ENCODE measurements around the gene TCF7L1.
"Not testable (repeated sequence)": the region's sequence is repeated elsewhere in the genome, so short reads cannot be mapped to it uniquely, and the experiment has no call there.

Gene TCF7L1

DNA sequence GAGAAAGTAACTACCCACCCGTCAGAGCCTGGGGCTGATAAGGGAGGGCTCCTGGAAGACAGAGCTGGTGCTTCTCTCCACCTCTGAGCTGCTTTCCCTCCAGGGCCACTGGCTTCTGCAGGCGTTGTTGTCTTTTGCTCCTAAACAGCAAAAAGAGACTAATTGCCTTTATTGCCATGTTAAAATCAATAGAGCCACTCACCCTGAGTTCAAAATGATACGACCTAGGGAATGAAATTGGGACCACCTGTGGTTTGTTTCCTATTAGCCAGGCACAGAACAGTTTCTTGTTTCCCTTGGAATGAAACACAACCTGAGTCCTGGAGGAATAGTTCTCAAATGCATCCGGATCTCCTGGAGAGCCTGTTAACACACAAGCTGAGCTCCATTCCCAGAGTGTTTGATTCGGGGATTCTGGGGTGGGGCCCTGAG lies 45.8 kb downstream of the TCF7L1 start:
- no peak overlapping the region for H3K4me3 ChIP-seq (ENCODE audit: low read depth, low read length)
- no peak for DNase-seq (ENCODE audit: low read depth)

DNA sequence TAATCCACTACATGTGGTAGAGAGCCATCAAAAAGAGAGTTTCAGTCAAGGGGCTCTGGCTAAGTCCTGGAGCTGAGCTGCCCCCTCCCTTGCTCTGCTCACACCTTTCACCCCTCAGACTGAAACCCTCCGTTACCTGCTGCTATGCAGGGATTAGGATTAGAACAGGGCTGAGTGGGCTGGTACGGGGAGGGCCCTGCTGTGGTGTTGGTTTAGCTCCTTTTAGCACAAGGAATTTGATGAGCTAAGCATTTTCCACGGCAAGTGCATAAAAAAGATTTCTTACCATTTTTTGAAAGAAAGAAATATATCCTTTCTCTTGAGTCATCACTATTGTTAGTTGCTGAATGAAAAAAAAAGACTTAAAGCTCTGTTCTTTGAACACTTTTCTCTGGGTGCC lies 46.3 kb downstream of the TCF7L1 start:
- H3K4me3 ChIP-seq (ENCODE audit: low read depth, low read length) = no peak overlapping the region
- DNase-seq (ENCODE audit: low read depth) = no peak

DNA sequence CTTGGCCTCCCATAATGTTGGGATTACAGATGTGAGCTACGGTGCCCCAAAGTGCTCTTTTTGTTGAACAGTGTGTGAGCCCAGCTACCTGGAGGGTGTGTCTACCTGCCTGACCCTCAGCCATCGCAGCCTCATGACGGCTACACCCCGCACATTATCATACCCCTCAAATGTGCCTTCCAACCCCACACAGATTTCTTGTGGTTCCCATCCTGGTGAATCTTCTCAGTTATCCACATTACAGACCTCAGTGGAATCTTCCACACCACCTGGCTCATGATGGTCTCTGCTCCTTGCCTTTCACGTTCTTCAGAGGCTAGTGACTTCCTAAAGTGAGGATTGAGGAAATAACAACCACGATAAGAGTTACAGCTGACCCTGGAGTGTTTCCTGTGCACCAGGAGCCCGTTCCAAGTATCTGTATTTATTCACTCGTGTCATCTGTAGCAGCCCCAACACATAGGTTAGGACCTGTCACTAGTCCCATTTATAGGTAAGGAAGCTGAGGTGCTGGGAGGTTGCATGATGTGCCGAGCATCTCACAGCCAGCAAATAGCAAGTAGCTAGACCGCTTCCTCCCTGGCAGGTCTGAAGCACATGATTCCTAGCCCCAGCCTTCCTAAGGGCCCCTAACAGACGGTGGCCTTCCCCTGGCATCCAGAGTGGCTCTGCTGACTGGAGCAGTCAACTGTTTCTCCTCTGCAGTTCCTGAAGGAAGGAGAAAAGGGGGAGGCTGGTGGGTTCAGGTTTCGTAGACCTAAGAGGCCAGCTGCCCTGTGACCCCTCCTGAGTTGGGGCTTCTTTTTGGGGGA lies 47.3 kb downstream of the TCF7L1 start:
- no peak overlapping the region for H3K4me3 ChIP-seq (ENCODE audit: low read depth, low read length)
- no peak for DNase-seq (ENCODE audit: low read depth)

DNA sequence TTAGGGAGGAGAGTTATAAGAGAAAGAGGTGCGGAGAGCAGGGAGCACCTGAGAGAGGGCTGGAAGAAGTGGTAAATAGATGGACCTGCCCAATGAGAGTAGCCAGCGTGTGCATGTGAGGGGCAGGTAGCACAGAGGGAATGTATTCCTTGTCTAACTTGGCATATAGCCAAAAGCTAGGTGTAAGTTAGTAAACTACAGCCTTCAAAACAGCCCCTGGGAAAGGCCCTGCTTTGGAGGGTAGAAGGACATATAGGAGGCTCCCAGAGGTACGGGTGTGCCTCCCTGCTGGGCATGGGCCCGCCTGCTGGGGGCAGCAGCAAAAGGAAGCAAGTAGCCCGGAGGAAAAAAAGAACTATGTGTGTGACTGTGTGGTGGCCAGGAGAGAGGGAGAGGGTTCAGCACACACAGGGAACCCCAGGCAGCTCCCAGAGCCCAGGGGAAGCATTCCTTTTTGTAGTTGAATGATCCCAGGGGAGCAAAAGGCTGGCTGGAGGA lies 48.0 kb downstream of the TCF7L1 start:
- H3K4me3 ChIP-seq (ENCODE audit: low read depth, low read length) = no peak overlapping the region
- no peak for DNase-seq (ENCODE audit: low read depth)

DNA sequence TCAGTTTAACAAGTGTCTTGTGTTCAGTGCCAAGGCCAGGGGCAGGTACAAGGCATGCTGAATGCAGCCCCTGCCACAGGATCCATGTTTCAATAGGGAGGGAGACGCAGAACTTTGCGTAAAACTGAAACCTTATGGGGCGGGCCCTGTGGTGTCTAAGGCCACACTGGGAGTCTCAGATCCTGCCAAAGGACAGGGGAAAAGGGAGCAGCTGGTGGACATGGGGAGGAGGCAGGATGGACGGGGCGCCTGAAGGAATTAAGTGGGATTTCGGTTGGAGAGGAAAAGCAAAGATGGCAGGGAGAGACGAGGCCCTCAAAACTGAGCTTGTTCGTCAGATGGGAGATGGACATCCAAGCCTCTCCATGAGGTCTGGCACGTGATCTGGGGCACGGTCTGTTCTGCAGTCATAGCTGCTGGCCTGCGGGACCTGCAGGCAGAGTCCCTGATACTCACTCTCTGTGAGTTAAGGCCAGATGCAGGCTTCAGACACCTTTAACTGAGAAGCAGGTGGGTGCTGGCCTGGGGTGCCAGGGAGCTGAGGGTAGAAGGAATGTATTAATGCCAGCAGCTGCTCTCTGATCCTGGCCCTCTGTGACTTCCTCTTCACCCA lies 48.8 kb downstream of the TCF7L1 start:
- no peak overlapping the region for H3K4me3 ChIP-seq (ENCODE audit: low read depth, low read length)
- no peak for DNase-seq (ENCODE audit: low read depth)

DNA sequence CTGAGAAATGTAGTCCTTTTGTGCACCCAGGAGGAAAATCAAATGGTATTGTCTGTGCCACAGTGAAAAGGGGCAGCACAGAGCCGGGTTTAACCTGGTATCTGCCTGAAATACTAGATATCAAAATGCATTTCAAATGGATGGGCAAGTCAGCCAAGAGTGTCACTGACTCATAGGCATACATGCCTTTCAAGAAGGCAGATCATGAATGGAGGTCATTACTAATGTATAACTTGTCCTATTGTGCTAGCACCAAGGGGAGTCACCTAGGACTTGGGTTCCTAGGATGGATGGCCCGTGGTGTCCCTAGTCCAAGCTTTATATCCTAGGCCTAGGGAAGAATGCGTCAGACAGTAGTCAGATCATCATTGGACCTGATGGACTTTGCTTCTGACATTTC lies 49.9 kb downstream of the TCF7L1 start:
- DNase-seq (ENCODE audit: low read depth) = no peak

DNA sequence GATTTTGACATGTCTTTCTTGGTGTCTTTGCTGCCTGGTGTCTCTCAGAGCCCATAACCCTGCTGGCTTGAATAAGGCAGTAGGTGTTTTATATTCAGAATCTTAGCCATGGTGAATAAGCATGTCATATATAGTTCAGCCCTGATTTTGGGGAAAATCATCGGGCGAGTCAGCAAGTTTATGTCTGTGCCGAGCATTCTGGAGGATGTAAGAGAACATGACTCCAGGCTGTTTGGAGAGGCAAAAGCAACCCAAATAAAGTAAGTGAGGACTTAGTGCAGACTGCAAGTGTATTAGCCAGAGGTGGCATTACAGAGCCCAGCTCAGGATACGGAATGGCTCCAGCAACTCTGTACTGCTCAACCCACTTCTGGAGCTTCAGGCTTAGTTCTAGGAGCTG lies 50.3 kb downstream of the TCF7L1 start:
- H3K4me3 ChIP-seq (ENCODE audit: low read depth, low read length) = no peak overlapping the region
- peak; percentile 19 for DNase-seq (ENCODE audit: low read depth)

More for the DNA sequence above, 49.9 kb downstream of the TCF7L1 start:
- no peak overlapping the region for H3K4me3 ChIP-seq (ENCODE audit: low read depth, low read length)

DNA sequence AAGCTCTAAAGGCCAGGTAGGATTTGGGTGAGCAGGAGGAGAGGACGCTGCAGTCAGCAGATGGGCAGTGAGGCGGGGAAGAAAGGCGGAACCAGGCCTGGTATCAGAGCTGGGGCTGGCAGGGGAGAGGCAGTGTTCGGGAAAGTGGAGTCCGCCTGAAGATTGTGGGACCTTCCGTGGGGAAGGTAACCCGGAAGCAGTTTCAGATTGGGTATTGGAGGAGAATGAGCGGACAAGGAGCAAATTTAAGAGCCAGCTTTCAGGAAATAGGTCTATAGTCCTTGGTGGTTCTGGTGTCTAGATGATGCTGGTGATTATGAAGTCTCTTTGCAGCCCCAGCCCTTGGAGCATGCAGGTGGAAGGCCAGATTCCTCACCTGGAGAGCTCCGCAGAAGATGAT lies 51.0 kb downstream of the TCF7L1 start:
- no peak for DNase-seq (ENCODE audit: low read depth)
- H3K4me3 ChIP-seq (ENCODE audit: low read depth, low read length) = no peak overlapping the region

DNA sequence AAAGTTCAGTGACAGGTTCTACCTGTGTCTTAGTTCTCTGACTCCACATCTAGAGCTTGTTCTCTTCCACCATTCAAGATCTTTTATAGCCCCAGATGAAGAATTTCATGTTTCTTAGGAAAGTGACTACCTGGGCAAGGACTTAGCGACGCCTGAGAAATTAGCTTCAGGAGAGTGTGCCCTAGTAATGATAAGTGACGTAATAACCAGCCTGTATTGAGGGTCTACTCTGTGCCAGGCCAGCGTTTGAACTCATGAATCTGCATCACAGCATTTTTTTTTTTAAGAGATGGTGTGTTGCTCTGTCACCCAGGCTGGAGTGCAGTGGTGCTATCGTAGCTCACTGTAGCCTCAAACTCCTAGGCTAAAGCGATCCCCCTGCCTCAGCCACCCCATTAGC lies 51.8 kb downstream of the TCF7L1 start:
- no peak overlapping the region for H3K4me3 ChIP-seq (ENCODE audit: low read depth, low read length)
- DNase-seq (ENCODE audit: low read depth) = no peak

DNA sequence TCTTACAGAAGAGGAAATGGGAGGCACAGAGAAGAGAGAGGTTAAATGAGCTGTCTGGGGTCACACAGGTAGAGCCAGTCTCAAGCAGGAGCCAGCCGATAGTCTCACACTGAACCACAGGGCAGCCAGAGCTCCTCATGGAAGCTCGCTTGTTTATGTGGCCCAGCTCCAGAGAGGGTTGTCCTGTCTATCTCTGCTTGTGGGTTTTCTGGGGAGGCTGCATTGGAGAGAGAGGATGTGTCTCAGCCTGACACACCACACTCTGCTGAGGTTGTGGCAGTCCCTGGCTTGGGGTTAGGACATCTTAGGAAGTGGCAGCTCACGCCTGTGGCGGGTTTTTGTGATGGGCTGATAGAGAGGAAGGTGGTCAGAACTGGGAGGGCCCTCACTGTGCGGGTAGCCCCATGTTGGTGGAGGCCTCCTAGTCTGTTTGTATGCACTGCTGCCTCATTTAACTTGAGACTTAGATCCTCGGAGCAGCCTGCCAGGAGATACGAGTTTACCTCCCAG lies 52.3 kb downstream of the TCF7L1 start:
- no peak overlapping the region for H3K4me3 ChIP-seq (ENCODE audit: low read depth, low read length)
- DNase-seq (ENCODE audit: low read depth) = no peak

DNA sequence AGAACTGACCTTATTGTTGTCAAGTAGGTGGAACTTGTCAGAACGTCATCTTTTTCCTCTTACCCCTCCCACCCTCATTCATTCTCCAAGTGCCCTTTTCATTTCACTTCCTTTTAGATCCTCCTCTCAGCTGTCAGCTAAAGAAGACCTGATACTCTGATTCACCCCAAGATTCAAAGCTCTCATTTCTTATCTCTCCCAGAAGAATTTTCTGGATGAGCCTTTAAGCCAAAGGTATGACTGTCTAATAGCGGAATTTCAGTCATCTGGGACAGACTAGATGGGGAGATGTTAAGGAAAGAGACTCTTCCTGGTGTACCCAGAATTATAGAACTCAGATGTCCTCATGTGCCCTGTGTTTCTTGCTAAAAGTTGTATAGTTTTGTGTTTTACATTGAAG lies 53.9 kb downstream of the TCF7L1 start:
- H3K4me3 ChIP-seq (ENCODE audit: low read depth, low read length) = no peak overlapping the region
- DNase-seq (ENCODE audit: low read depth) = no peak

DNA sequence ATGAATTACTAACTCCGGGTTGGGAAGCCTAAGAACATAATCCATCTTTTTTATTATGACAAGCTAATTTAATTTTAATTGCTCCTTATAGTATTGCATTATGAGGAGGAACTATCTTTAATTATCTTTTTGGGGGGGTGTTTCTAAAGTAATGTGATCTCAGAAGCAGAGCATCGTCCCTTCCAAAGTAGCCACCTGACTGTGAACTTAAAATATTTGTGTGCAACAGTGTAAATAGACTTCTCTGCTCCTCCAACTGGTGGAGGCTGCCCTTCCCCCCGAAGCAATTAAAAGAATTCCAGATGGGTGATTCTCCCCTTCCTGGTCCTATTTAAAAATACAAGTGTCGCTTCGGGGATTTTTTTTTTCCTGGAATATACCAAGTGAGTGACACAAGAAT lies 55.7 kb downstream of the TCF7L1 start:
- no peak overlapping the region for H3K4me3 ChIP-seq (ENCODE audit: low read depth, low read length)
- no peak for DNase-seq (ENCODE audit: low read depth)

DNA sequence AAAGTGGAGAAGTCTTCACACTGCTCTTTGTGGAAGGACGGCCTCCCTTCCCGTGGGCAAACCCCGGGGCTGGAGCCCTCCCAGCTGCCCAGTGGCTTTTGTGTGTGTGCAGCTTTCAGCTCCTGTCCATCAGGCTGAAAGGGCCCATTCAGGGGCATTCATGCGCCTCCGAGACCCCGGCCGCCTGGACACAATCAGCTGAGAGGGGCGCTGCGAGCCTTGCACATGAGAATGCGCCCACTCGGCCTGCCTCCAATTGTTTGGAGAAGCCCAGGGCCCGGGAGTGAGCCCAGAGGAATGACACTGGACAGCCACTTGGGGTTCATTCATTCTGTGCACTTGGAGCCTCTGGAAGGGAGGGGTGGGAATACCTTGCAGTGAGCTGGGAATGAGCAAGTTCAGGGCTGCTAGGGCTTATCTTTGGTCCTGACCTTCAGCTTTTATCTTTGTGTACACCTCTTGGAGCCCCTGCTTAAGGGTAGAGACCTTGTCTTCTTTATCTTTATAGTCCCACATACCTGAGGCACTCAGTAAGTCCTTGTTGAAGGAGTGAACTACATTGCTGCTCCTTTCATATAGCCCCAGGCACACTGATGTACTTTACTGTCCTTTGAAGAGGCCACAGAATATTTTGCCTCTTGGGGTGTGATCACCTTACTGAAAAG lies 56.5 kb downstream of the TCF7L1 start:
- no peak overlapping the region for H3K4me3 ChIP-seq (ENCODE audit: low read depth, low read length)
- DNase-seq (ENCODE audit: low read depth) = no peak

DNA sequence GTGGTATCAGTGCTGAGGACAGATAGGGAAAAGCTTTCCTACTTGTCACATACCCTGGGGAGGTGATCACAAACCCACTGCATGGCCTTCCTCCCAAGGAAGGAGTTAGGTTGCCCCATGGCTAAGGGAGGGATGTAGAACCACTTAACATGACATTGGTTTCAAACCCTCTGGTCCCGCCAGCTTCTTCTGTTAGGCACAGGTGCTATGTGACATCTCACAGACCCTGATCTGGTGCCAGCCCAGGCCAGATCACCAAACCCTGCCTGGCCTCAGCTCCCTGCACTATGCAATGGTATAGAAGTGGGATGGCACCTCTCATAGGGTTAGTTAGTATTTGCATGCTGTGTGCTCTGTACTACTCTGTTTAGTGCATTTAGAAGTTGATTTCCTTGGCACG lies 58.0 kb downstream of the TCF7L1 start:
- no peak overlapping the region for H3K4me3 ChIP-seq (ENCODE audit: low read depth, low read length)
- DNase-seq (ENCODE audit: low read depth) = no peak

DNA sequence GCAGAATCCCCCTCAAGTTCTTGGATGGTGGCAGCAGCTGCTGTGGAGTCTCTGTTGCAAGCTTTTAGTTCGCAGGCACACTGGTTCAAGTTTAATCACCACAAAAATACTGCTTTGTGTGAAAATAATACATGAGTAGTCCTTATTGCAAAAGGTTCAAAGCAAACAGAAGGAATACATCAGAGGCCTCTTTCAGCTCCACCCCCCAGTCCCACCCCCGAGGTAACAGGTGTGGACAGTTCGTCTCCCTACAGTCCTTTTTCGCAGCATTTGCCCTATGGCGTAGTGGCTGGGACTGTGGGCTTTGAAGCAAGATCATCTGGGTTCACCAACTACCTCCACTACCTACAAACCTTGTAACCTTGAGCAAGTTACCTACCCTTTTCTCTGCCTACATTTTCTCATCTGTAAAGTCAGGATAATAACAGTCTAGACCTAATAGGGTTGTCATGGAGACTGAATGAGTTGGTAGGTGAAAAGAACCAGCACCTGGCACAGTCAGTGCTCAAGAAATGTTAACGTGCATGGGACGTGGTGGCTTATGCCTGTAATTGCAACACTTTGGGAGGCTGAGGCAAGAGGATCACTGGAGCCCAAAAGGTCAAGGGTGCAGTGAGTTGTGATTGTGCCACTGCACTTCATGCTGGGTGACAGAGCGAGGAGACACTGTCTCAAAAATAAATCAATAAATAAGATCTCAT lies 61.7 kb downstream of the TCF7L1 start:
- no peak for DNase-seq (ENCODE audit: low read depth)

DNA sequence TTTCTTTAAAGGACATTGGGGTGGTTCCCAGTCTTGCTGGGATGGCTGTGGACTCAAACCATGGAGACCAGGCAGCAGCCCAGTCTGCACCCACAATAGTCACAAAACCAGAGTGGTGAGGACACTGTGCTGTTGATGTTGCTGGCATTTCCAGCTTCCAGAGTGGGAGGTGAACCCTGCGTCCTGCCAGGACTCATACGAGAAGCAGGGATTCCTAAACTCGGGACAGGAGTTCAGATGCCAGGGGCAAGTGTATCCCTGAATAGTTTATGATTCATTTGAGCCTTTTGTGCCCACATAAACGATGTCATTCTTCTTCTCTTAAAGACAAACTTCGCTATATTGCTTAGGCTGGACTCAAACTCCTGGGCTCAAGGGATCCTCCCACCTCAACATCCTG lies 62.8 kb downstream of the TCF7L1 start:
- DNase-seq (ENCODE audit: low read depth) = no peak
- H3K4me3 ChIP-seq (ENCODE audit: low read depth, low read length) = no peak overlapping the region

More for the DNA sequence above, 61.7 kb downstream of the TCF7L1 start:
- H3K4me3 ChIP-seq (ENCODE audit: low read depth, low read length) = no peak overlapping the region

DNA sequence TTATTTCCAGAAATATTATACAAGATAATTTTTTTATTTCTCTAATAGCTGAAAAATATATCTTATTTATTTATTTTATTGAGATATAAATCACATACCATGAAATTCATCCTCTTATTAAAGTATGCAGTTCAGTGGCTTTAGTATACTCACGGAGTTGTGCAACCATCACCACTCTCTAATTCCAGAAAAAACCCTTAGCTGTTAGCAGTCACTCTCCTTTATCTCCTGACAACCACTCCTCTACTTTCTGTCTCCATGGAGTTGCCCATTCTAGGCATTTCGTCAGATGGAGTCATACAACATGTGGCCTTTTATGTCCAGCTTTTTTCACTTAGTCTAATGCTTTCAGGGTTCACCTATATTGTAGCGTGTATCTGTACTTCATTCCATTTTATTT lies 66.5 kb downstream of the TCF7L1 start:
- H3K4me3 ChIP-seq (ENCODE audit: low read depth, low read length) = no peak overlapping the region
- DNase-seq (ENCODE audit: low read depth) = no peak

DNA sequence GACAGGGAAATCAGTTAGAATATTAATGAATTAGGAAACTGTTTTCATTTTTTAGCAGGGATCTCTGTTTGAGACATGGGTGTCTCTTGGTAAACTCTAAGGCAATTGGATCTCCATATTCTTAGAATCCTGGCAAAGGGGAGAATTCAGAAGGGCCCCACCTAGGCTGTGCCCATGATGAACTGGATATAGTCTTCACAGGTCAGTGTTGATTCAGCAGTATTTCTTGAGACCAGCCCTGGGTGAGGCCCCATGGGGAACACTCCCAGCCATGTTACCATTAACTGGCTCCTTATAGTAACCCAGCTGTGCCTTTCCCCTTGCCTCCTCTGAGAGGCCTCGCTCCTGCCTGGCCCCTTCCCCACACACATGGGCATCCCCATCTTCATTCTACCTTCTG lies 76.7 kb downstream of the TCF7L1 start:
- no peak overlapping the region for H3K4me3 ChIP-seq (ENCODE audit: low read depth, low read length)
- DNase-seq (ENCODE audit: low read depth) = no peak

DNA sequence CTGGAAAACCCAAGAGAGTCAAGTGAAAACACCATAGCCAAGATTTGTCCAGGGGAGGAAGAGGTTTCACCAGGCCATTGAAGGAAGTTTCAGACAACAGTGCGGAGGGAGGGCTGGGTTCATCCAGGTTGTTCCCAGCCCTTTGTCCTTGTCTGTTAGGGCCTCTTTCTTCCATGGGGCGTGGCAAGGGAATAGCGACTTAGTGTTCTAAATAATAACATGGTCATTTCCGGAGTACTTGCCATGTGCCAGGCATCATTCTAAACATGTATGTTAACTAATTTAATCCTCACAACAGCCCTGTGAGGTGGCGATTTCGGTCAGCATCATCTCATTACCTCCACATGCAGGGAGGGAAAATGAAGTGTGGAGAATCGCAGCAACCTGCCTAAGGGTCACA lies 77.3 kb downstream of the TCF7L1 start:
- no peak overlapping the region for H3K4me3 ChIP-seq (ENCODE audit: low read depth, low read length)
- no peak for DNase-seq (ENCODE audit: low read depth)

DNA sequence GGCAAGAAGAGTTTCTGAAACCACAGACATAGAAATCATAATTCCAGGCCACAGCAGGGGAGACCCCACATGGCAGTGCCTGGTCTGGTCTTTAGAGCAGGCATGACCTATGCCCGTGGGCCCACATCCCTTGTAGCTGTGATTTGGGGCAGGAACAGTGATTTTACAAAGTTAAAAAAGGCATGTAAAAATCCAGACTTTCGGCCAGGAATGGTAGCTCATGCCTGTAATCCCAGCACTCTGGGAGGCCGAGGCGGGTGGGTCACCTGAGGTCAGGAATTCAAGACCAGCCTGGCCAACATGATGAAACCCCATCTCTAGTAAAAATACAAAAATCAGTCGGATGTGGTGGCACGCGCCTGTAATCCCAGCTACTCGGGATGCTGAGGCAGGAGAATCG lies 78.4 kb downstream of the TCF7L1 start:
- DNase-seq (ENCODE audit: low read depth); H3K4me3 ChIP-seq (ENCODE audit: low read depth, low read length): not testable (repeated sequence)
